IMR-90 (cell line): ENCODE results near the gene TRAPPC3L. TPM values are rescaled to one million over a fixed set of nuclear protein-coding genes. Genes with fewer than 3 reads are reported as not detected.

Experiments used
- ATAC-seq: fragments of 200-7000 bp; cut with Tn5 transposase; 2 replicates; pipeline ENCODE4 v1.9.1; 2020; ENCODE audit warnings: low read depth, mild to moderate bottlenecking, moderate library complexity
- BruUV-seq: library from RNA; stranded (reverse); fragments of 400-500 nt; replicated peaks from 2 replicates; lab custom pipeline; 2021; lab: Mats Ljungman, UMichigan
- CTCF ChIA-PET: fragments of 300-600 bp; formaldehyde crosslinking; extraction: SDS; loops from one replicate; lab custom pipeline; 2021; ENCODE audit warnings: antibody characterized with exemption; lab: Yijun Ruan, JAX
- POLR2A ChIA-PET: fragments of 300-600 bp; sonication (Branson Sonifier 250); formaldehyde crosslinking; loops from one replicate; lab custom pipeline; 2022; ENCODE audit warnings: antibody characterized with exemption; ENCODE audit not compliant: unreplicated experiment; lab: Charles Lee
- DNase-seq: peaks from one replicate; pipeline ENCODE4 v3.0.0; 2013
- H2AFZ ChIP-seq: replicated peaks from 2 replicates; pipeline ENCODE3; 2013; ENCODE audit warnings: low read length, mild to moderate bottlenecking; ENCODE audit not compliant: poor library complexity
- H2AK5ac ChIP-seq: 2 replicates; pipeline ENCODE4 v1.6.1; 2013; ENCODE audit warnings: low read depth, low read length, inconsistent platforms
- H2AK9ac ChIP-seq: replicated peaks from 2 replicates; pipeline ENCODE3; 2013; ENCODE audit warnings: mild to moderate bottlenecking, low read depth, low read length, moderate library complexity; ENCODE audit not compliant: poor library complexity
- H2BK120ac ChIP-seq: 2 replicates; pipeline ENCODE4 v1.6.1; 2013; ENCODE audit warnings: low read depth, low read length, inconsistent platforms
- H2BK15ac ChIP-seq: 3 replicates; pipeline ENCODE4 v1.6.1; 2013; ENCODE audit warnings: low read depth, low read length, inconsistent platforms
- H2BK20ac ChIP-seq: 2 replicates; pipeline ENCODE4 v1.6.1; 2013; ENCODE audit warnings: low read depth, mild to moderate bottlenecking, inconsistent platforms, low read length, moderate library complexity
- H2BK5ac ChIP-seq: 2 replicates; pipeline ENCODE4 v1.6.1; 2013; ENCODE audit warnings: mild to moderate bottlenecking, low read depth, low read length, inconsistent platforms; ENCODE audit not compliant: poor library complexity, severe bottlenecking
- H3K14ac ChIP-seq: replicated peaks from 2 replicates; pipeline ENCODE4 v1.6.1; 2013; ENCODE audit warnings: low read depth, low read length, inconsistent platforms
- H3K18ac ChIP-seq: 2 replicates; pipeline ENCODE4 v1.6.1; 2013; ENCODE audit warnings: low read depth, low read length, control low read depth
- H3K23ac ChIP-seq: 2 replicates; pipeline ENCODE4 v1.6.1; 2013; ENCODE audit warnings: low read depth, low read length, inconsistent platforms
- H3K27ac ChIP-seq: 2 replicates; pipeline ENCODE4 v1.5.1; 2013; ENCODE audit warnings: mild to moderate bottlenecking, control low read depth, low read length; ENCODE audit not compliant: insufficient read depth
- H3K27me3 ChIP-seq: 2 replicates; pipeline ENCODE4 v1.6.1; 2013; ENCODE audit warnings: low read length; ENCODE audit not compliant: control insufficient read depth, insufficient read depth
- H3K36me3 ChIP-seq: 2 replicates; pipeline ENCODE4 v1.6.1; 2013; ENCODE audit warnings: low read length, mixed read lengths; ENCODE audit not compliant: control insufficient read depth, insufficient read depth
- H3K4ac ChIP-seq: 2 replicates; pipeline ENCODE4 v1.6.1; 2013; ENCODE audit warnings: low read depth, low read length, inconsistent platforms
- H3K4me1 ChIP-seq: 2 replicates; pipeline ENCODE4 v1.6.1; 2013; ENCODE audit warnings: low read length, mixed read lengths; ENCODE audit not compliant: control insufficient read depth, insufficient read depth
- H3K4me2 ChIP-seq: 2 replicates; pipeline ENCODE4 v1.6.1; 2013; ENCODE audit warnings: low read depth, mild to moderate bottlenecking, control low read depth, low read length, moderate library complexity
- H3K4me3 ChIP-seq: 2 replicates; pipeline ENCODE4 v1.5.1; 2013; ENCODE audit warnings: low read depth, mild to moderate bottlenecking, control low read depth, low read length, moderate library complexity; ENCODE audit not compliant: insufficient read depth
- H3K56ac ChIP-seq: 2 replicates; pipeline ENCODE4 v1.6.1; 2013; ENCODE audit warnings: low read length, inconsistent platforms; ENCODE audit not compliant: insufficient read depth; ENCODE audit errors: extremely low read depth
- H3K79me1 ChIP-seq, 2 experiments: 2 replicates each; pipeline ENCODE4 v1.6.1; 2013; ENCODE audit warnings: low read length in 2 of 2, inconsistent platforms in 1 of 2, low read depth in 1 of 2
- H3K9ac ChIP-seq: 2 replicates; pipeline ENCODE4 v1.6.1; 2013; ENCODE audit warnings: low read depth, low read length, control low read depth
- H3K9me1 ChIP-seq: 2 replicates; pipeline ENCODE4 v1.6.1; 2013; ENCODE audit warnings: low read length, inconsistent platforms; ENCODE audit not compliant: insufficient read depth
- H3K9me3 ChIP-seq: 2 replicates; pipeline ENCODE4 v1.6.1; 2013; ENCODE audit warnings: low read length; ENCODE audit not compliant: control insufficient read depth, insufficient read depth
- H4K20me1 ChIP-seq: 2 replicates; pipeline ENCODE4 v1.6.1; 2013; ENCODE audit warnings: low read length, inconsistent platforms; ENCODE audit not compliant: insufficient read depth
- H4K5ac ChIP-seq: 2 replicates; pipeline ENCODE4 v1.6.1; 2013; ENCODE audit warnings: mild to moderate bottlenecking, low read depth, low read length, control low read depth
- H4K8ac ChIP-seq, 2 experiments: 2 replicates each; pipeline ENCODE4 v1.6.1; 2013; ENCODE audit warnings: low read depth in 2 of 2, low read length in 2 of 2, control low read depth in 1 of 2, inconsistent platforms in 1 of 2
- H4K91ac ChIP-seq: 2 replicates; pipeline ENCODE4 v1.6.1; 2013; ENCODE audit warnings: low read depth, low read length, inconsistent platforms; ENCODE audit not compliant: insufficient read depth
- FOS ChIP-seq: fragments of 150-350 bp; IDR thresholded peaks from 2 replicates; pipeline ENCODE4 v1.6.1; 2016; ENCODE audit warnings: low read depth, low read length
- MXI1 ChIP-seq: IDR thresholded peaks from 2 replicates; pipeline ENCODE4 v1.6.1; 2012; ENCODE audit warnings: low read depth, mild to moderate bottlenecking, low read length, moderate library complexity, borderline replicate concordance
- RFX5 ChIP-seq: IDR thresholded peaks from 2 replicates; pipeline ENCODE4 v1.8.0; 2012; ENCODE audit warnings: low read depth, mild to moderate bottlenecking, low read length, moderate library complexity
- WGBS, 2 experiments: methylation state at CpG; one replicate each; pipeline versions ENCODE4 v1.1.5 to v1.1.7; 2013; ENCODE audit warnings: missing lambda C conversion rate in 2 of 2; ENCODE audit not compliant: insufficient read length in 1 of 2; ENCODE audit errors: extremely low coverage in 2 of 2; 5-methylcytosine and 5-hydroxymethylcytosine counted together
- dilution Hi-C: fragments of 300-500 bp; cut with HindIII; formaldehyde crosslinking; loops from one replicate; pipeline ENCODE4 v1.14.3; 2018; ENCODE audit warnings: low sequenced_read_pairs; ENCODE audit not compliant: unreplicated experiment
- in situ Hi-C: fragments of 300-500 bp; cut with MboI; formaldehyde crosslinking; loops from 3 replicates; pipeline ENCODE4 v1.14.3; 2019; ENCODE audit warnings: low sequenced_read_pairs, inconsistent platforms, mixed read lengths
- intact Hi-C: fragments of 100-400 bp; cut with micrococcal nuclease; formaldehyde crosslinking; loops from 2 replicates; pipeline ENCODE4 v1.10.0; 2022
- polyA plus RNA-seq, 3 experiments: library from polyadenylated mRNA; depleted of rRNA; stranded (reverse); fragments of >200 nt; gene quantifications; 2 replicates each; pipeline ENCODE4 v1.2.3, GENCODE V29; 2012; ENCODE audit warnings: low replicate concordance in 1 of 3
- total RNA-seq: library from RNA; depleted of rRNA; stranded (reverse); fragments of >200 nt; gene quantifications from 2 replicates; pipeline ENCODE4 v1.2.3, GENCODE V29; 2012

The TRAPPC3L gene
- total and polyA plus RNA-seq, 2 of the 4 experiments (the other 2 are of a cell fraction): 0.03 TPM; not detected in 1

DNA sequence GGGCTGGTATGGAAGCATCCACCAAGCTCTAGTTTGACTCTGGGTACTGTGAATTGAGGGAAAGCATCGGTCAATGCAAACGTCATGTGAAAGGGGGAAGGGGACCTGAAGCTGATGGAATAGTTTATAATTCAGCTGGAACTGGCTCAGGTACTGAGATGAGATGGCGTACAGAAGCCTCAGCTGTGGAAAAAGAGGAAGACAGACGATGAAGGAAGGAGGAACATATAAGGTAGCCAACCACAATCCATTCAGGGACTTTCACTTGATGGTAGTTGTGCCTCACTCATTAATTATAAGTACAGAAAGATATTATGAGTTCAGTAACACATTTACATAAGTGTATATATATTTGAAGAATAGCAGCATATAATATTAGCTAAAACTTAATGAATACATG lies 31.4 kb downstream of the TRAPPC3L start:
- ChIA-PET CTCF (interaction anchor here (0.7 to 2.3 kb wide), 3 partner anchors 16 to 245 kb away, joined by 3 to 7 read pairs (median 3); no protein-coding TSS in a partner anchor), POLR2A (interaction anchor here (0.6 kb wide), 1 partner anchor 9 kb away, joined by 4 read pairs; no protein-coding TSS in a partner anchor)
- Histone ChIP-seq H3K4me2 (peak overlapping the region; percentile 50; the same call in 1 of the 2 replicates), H4K91ac (no peak overlapping the region), H3K27ac (no peak overlapping the region), H4K5ac (no peak overlapping the region), H3K79me1 (peaks cover 30 to 46% of the 10 kb centered on the region in 2 experiments), H3K36me3 (peaks cover 3% of the 10 kb centered on the region), H3K9me3 (no peaks in the 10 kb centered on the region), H4K20me1 (no peaks in the 10 kb centered on the region), H3K4me1 (peaks cover 5% of the 10 kb centered on the region), H3K23ac (0 out of 2 replicates have a peak overlapping the region, but pooled peaks have one; percentile 2), H2AFZ (no peak overlapping the region), H3K9me1 (peaks cover 15% of the 10 kb centered on the region), H3K4me3 (no peak overlapping the region), H3K14ac (peak overlapping the region; percentile 55), H3K56ac (no peak overlapping the region), H2AK5ac (no peak overlapping the region), H4K8ac (no peak overlapping the region), H2BK20ac (no peak overlapping the region), H3K18ac (no peak overlapping the region), H2BK5ac (no peak overlapping the region), H3K4ac (no peak overlapping the region), H2AK9ac (no peak overlapping the region), H3K9ac (no peak overlapping the region), H2BK120ac (no peak overlapping the region), H2BK15ac (no peak overlapping the region), H3K27me3 (no peaks in the 10 kb centered on the region)
- intact Hi-C loops (loop anchor here (5.0 kb wide), 1 partner anchor 127 kb away; no protein-coding TSS in a partner anchor), in situ Hi-C loops (no loop called here), dilution Hi-C loops (no loop called here)
- 100% methylated on average over 1 of the region's 4 CpGs; no CpG with 5 or more reads in 1 of the 2 experiments for WGBS, 2 experiments
- BruUV-seq: no TSS peak
- DNase-seq (no peak), ATAC-seq (no peak)
- TF ChIP-seq MXI1 (no peak), RFX5 (no peak), FOS (no peak)
